CD4-positive, alpha-beta T cell treated with Interleukin-6 at 100 ng/mL for 8 hours (primary cell): ENCODE results near the gene CCDC200.
"Not testable (repeated sequence)": the region's sequence is repeated elsewhere in the genome, so short reads cannot be mapped to it uniquely, and the experiment has no call there.

Experiments used
- DNase-seq: peaks from one replicate; pipeline ENCODE4 v3.0.0-alpha.2; 2020; ENCODE audit warnings: mixed read lengths, low spot score

The CCDC200 gene

GRCh38 chr17:43216369-43216761 is 12.1 kb downstream of the CCDC200 start:
- DNase-seq: no peak

DNA sequence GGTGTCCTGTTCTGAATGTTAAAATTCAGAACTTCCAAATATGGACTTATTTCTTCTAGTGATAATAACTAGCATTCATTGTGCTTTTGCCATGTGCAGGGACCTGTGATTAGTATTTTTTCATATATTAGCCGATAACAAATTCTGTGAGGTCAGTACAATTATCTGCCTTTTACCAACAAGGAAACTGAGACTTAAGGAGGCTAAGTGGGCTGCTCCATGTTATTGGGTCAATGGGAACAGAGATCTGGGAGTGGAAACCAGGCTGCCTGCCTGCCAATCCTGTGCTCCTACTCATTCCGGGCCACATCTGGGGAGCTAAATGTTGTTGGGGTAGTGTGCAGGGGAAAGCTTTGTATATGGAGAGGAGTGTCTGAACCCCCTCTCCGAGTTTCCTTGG is 13.1 kb downstream of the CCDC200 start:
- no peak for DNase-seq

DNA sequence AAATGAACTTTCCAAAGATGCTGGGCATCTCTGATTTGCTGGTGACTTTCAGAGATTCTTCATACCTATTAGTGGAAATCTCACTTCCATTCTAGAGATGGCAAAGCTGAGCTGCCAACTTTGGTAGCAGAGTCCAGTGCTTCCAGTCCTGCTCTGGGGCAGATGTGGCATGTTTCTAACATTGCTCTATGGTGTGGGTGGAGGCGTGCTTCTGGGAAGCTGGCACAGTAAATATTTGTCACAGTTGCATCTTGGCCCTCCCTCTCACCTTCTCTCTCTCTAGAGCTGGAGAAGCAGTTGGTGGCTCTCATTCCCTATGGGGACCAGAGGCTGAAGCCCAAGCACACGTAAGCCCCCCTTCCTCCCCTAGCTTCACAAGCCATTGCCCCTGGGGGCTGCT is 14.9 kb downstream of the CCDC200 start:
- no peak for DNase-seq

DNA sequence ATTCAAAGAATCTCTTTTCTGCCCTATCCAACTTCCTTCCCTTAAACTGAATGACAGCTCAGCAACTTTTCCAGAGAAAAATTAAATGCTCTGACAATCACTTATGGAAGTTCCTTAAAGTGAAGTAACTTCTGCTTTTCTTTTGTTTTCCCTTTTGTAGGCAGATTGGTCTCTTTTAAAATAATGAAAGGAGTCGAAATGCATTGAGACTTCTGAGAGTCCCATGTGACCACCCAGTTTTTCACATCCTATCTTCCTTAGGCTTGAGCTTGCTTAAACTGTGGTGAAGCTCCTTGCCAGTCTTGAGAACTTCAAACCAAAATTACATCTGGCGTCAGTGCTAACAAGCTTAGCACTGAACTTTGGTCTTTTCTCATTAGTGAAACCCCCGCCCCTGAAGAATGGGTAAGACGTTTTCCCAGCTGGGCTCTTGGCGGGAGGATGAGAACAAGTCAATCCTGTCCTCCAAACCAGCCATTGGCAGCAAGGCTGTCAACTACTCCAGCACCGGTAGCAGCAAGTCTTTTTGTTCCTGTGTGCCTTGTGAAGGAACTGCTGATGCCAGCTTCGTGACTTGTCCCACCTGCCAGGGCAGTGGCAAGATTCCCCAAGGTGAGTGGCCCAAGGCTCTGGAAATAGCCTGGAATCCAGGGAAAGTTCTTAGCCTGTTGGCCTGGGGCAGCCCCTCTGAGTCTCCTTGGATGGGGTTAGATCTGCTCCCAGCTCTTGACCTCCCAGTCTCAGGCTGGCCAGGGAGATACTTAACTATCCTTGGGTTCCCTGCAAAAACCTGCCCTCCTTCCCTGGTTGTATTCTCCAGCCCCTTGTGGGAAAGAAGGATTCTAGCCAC is 15.6 kb downstream of the CCDC200 start:
- DNase-seq: no peak

- DNase-seq: peak; percentile 79
Measured at GRCh38 chr17:43211480-43212402, 16.7 kb downstream of the CCDC200 start, which contains the start of gene TMEM106A. Gene TMEM106A (plus strand): TSS chr17:43211875. CDS start chr17:43213042, 1,167 bp downstream.

- DNase-seq: no peak
Measured at GRCh38 chr17:43211123-43211479, 17.3 kb downstream of the CCDC200 start.

DNA sequence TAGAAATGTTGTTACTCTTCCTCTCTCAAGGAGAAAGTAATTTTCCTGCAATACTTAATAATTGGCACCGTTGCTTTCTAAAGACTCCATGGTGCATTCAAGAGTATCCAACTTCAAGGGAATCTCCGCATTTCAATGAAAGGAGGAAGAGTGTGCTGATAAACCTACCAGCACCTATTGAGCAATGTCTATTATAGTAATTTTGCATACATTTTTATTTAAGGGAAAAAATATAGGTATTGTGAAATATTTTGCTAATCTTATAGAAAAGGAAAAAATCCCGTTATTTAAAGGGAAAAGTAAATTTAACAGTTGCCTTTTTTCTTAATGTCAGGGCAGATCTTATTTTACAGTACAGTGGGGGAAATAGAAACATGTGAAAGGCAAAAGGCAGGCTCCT is 17.8 kb downstream of the CCDC200 start:
- no peak for DNase-seq

DNA sequence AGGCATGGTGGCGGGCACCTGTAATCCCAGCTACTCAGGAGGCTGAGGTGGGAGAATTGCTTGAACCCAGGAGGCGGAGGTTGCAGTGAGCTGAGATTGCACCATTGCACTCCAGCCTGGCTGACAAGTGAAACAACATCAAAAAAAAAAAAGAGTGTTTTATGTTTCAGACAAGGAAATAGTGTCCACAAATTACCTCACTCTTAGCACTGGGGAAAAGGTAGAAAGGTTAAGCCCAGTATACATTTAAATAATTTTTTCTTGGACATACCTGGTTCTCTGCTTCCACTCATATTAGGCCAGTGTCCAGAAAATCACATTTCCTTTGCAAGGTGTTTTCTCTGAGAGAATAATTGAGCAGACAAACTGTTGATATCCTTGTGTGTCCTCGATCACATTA is 25.4 kb downstream of the CCDC200 start:
- DNase-seq: not testable (repeated sequence)

GRCh38 chr17:43200127-43200526 is 28.3 kb downstream of the CCDC200 start:
- no peak for DNase-seq

DNA sequence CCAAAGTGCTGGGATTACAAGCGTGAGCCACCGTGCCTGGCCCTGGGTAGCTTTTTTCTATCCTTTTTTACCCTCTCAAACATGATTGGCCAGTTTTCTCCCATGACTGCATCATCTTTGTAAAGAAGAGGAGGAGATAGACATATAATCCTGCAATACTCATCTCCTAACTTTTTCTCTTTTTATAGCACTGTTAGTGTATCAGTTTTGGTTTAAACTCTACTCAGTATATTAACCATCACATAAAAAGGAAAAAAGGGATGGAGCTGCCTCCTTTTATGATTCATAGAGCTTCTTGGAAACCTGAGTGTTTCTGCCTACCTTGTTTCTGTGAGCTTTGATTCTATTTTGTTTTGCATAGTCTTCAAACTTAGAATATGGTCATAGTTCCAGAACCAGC is 28.8 kb downstream of the CCDC200 start:
- DNase-seq: no peak

- DNase-seq: no peak
Measured at GRCh38 chr17:43193251-43193650, 35.2 kb downstream of the CCDC200 start.

GRCh38 chr17:43186656-43187055 is 41.8 kb downstream of the CCDC200 start:
- DNase-seq: not testable (repeated sequence)

GRCh38 chr17:43183921-43184320 is 44.5 kb downstream of the CCDC200 start:
- no peak for DNase-seq

DNA sequence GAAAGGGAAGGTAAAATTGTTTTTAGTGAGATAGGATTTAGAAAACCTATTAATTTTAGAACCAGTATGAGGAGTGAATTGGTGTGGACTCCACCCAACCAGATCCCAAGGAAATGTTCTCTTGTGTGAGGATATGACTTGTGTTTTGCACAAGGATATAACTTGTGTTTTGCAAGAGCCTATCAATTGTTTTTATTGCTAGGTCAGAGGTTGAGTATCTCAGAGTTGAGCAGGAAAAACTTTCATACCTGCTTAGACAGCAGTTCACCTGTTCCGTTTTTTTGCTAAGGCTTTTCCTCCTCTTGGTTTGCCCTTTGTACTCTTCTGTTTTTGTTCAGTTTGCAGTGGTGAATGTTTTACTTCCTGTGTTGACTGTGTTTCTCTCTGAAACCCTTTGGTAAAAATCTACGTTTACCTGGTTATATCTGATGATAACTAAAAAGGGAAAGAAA is 52.3 kb downstream of the CCDC200 start:
- DNase-seq: peak; percentile 9

DNA sequence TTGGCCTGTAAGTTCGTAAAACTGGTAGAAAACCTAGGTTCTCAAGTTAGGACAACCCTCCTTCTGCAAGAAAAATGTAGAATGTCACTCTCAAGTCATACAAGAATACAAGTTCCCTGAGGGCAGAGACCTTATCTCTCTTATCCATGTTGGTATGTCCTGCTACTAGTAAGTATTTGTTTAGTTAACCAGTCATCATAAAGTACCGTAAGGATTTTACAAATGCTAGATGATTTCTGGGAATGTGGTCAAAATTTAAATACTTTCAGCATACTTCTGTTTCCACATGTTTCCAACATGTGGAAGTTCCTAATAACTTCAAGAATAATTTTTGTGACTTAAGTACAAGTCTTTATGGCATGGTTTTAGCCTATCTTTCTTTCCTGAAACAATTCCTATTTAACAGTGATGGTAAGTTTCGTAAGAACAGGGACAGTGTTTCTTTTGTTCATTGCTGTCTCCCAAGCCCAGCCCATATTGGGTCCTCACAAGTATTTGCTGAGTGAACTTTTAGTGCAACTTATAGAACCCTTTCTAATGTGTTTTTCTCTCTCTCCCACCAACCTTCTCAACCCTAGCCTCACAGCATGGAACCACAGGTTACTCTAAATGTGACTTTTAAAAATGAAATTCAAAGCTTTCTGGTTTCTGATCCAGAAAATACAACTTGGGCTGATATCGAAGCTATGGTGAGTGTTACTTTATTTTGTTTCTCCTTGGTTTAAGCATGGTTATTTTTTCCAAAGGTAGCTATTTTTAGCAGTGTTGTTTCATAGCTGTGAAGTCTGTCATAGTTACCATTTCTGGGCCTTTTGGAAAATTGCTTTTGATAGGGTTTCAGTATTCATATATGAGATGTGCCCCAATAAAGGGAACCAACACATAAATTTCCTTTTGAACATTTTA is 53.0 kb downstream of the CCDC200 start:
- no peak for DNase-seq

DNA sequence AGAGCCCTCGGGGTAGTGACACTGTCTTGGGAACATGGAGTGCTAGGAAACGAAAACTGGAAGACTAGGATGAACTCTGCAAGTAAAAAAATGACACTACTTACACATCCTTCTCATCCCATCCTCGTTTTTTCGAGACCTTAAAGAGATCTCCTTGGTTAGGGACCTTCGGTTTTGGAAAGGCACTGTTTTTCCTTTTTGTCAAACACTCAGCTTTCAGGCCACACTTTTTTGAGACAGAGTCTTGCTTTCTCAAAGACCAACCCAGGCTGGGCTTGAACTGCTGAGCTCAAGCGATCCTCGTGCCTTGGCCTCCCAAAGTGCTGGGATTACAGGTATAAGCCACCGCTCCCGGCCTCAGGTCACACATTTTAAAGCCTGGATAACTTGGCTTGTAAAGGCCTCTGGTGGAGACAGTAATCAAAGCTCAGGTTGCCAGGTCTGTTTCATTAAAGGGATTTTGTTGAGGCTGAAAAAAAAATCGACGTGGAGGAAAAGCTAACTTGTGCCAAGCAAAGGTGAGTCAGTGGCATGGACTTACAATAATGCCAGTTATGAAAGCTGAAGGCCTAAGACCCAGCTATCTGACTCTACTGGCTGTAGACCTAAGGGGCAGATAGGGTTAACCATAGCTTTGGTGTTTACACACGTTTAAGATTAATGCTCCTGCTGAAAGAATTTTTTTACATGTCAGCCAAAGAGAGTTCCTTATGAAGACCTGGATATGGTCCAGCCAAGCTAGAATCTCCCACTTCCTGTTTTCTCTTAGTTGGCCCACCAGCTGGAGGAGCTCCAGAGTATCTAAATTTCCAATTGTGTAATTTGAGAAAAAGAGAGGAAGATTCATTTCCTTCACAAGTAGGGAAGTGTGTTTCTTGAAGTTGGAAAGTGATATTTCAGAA is 56.6 kb downstream of the CCDC200 start:
- DNase-seq: no peak
